NCI-H1092 treated with DMSO at 0.1 percent for 48 hours (cell line): ENCODE data around the gene TFF2.

Experiments used
- DNase-seq: peaks from one replicate; lab custom pipeline; 2025; lab: John Stamatoyannopoulos, UW

Gene TFF2, protein sequence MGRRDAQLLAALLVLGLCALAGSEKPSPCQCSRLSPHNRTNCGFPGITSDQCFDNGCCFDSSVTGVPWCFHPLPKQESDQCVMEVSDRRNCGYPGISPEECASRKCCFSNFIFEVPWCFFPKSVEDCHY

GRCh38 chr21:42350927-42351426, at the start of gene TFF2:
TSS of gene TFF2 (minus strand) at chr21:42350994. CDS start at chr21:42350957, 37 bp downstream.
- no peak for DNase-seq

GRCh38 chr21:42400525-42400924, 49.7 kb upstream of the TFF2 start:
- no peak for DNase-seq

GRCh38 chr21:42398436-42399028, 47.7 kb upstream of the TFF2 start:
- DNase-seq, result no peak

GRCh38 chr21:42397746-42398394, 47.1 kb upstream of the TFF2 start:
- no peak for DNase-seq

DNA sequence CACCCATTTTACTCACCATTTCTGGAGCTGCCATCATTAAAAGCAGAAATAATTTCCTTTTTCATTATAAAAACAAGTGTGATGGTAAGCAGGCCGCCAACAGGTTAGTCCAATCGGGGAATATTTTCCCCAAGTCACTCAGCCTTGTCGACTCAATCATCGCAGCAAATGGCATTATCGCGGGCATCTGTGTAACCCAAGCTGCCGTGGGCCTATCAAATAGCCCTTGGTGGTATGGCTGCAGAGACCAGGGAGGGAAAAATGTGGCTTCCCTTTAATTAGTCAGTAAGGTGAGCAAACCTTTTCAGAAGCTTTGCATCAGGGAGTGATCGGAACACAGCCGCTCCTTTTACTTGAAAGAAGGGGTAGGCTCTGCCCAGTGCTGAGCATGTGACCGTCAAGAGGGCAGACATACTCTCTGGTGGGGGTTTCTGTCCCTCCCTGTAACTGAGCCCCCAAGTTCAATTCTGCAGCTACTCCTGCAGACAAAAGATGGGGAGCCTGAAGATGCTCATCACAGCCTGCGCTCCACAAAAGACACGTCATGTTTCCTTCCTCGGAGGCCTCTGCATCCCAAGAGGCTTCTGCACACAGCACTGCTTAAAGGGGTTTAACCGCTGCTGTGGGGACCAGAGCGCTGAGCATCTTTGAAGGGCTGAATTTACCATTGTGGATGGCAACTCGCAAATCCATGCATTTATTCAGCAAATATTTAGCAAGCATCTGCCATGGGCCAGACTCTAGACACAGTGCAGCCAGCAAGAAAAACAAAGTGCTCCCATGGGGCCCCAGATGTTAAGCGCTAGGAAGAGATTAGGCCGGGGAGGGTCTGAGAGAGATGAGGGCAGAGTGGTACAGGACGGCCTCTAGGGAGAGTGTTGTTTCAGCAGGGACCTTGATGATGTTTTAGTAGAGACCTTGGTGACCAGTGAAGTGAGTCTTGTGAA, 46.3 kb upstream of the TFF2 start:
- DNase-seq, result no peak

DNA sequence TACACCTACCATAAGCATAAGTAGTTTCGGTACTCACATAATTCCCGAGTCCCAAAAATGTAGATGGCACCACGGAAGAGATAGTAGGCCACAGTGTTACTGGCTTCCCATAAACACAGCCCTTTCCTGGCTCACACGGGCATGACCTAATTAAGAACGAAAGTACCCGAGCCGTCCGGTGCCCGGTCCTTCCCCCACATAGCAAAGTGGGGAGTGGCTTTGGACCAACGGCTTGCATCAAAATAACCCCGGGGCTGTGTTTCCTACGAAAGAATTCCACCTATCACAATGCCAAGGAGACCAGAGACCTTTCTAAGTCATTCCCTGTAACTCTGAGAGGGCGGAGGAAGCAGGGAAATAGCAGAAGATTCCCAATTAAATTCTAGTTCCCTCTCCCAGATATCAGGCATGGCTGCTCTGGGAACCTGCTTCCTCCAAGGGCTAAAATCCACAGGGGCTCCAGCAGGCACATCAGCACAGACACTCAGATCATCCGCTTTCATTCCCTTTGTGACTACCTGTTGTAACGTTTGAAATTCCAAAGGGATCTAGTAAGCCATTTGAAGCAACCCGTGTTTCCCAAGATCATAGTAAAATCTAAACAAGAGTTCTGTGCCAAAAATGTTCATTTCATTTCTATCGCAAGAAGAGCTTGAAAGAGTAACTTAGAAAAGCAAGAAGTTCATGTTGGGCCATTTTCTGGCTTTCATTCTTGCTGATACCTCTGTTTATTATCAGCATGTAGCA, 45.3 kb upstream of the TFF2 start, which contains the start of gene TMPRSS3:
Gene TMPRSS3, minus strand, starts transcription at position 148 of the 747 bp plus-strand sequence. CDS start 635 bp downstream, outside the sequence.
- DNase-seq, result no peak

DNA sequence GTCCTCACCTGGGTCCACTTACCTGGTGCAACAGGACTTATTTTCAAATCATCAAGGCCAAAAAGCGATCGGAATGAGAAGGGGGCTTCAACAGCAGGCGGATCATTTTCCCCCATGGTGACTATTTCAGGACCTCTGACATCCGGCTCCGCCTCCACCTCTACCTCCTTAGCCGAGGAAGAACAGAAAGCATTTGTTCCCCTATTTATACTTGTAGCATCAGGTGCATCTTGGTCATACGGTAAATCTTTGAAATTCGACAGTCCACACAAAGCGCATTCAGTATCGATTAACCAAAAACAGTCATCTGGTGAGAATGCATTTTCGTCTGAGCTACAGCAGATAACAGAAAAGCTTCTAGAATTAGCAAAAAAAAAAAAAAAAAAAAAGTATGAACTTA, 44.5 kb upstream of the TFF2 start:
- no peak for DNase-seq

GRCh38 chr21:42393443-42393950, 42.7 kb upstream of the TFF2 start:
- no peak for DNase-seq

DNA sequence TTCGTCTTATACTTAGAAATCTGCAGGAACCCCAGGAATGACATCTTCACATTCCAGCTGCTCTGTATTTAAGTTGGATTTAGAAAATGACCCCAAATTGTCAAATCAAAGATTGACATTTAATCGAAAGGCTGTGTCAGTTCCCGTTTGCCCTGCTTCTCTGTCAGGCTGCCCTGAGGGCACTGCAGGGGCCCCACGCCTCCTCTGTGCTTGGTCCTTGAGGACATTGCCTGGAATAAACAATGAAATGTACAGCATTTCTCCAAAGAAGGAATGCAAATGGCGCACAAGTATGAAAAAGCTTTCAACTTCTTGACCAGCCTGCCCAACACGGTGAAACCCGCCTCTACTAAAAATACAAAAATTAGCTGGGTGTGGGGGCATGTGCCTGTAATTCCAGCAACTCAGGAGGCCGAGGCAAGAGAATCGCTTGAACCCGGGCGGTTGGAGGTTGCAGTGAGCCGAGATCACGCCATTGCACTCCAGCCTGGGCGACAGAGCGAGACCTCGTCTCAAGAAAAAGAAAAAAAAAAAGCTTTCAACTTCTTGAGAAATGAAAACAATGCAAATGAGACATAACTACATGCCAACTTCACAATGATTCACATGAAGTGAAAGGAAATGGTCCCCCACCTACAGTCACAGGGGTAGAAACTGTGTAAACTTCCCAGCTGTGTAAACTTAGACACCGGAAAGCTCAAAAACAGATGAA, 42.1 kb upstream of the TFF2 start:
- DNase-seq, result no peak

GRCh38 chr21:42391297-42391696, 40.5 kb upstream of the TFF2 start:
- DNase-seq, result no peak

DNA sequence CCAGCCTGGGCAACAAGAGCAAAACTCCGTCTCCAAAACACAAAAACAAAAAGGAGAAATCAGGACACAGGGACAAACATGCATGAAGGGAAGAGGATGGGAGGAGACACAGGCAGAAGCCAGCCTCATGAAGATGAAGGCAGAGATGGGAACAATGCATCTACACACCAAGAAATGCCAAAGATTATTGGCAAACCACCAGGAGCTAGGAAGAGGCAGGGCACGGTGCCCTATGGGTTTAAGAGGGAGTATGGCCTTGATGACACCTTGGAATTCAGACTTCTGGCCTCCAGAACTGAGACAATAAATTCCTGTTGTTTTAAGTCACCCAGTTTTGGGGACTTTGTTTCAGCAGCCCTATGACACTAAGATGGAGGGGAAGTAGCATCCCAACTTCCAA, 39.9 kb upstream of the TFF2 start:
- DNase-seq, result no peak

DNA sequence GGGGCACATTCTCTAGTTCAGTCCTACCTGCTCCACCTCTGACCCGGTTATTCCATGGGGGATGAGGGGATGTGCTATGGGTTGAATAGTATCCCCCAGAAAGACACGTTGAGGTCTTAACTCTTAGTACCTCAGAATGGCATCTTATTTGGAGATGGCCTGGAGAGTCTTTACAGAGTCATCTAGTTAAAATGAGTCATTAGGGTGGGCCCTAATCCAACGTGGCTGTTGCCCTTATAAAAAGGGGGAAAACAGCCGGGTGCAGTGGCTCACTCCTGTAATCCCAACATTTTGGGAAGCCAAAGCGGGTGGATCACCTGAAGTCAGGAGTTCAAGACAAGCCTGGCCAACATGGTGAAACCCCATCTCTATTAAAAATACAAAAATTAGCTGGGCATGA, 39.4 kb upstream of the TFF2 start:
- DNase-seq, result no peak

DNA sequence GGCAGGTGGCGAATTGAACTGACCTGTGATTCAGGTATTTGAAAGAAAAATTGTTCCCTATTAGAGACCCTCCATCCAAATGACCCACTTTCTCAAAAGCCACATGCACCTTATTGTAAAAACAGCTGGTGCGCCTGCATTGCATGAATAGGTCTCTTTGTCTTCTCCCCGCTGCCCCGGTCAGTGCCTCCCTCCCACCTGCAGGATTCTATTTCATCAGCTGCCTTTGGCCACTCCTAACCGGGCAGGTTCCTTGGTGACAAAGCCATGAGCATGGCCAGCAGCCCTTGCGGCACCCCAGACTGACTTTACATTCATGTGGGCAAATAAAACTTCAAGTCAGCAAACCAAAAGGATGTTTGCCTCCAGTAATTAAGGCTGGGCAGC, 38.6 kb upstream of the TFF2 start:
- DNase-seq, result peak; percentile 89

- peak; percentile 51 for DNase-seq
Measured at GRCh38 chr21:42388740-42389448, 38.1 kb upstream of the TFF2 start.

DNA sequence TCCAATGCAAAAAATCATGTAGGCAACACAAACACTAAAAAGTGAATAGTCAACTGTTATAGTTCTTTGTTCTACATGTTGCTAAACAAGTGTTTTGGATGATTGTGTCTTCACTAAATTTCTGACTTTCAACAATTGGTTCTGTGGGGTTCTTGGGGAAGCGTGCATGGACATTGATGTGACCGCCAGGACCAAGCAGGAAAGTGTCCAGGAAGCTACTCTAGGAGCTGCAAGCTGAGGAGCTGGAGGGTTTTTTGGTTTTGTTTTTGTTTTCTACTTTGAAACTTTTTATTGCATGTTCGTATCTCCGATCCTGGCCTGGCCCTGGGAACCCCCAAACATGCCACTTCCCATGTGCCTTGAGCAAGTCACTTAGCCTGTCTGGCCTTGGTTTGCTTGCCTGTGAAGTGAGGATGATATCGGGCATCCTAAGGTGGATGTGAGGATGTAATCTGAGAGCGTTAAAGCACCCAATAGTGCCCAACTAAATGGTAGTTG, 37.1 kb upstream of the TFF2 start:
- no peak for DNase-seq

DNA sequence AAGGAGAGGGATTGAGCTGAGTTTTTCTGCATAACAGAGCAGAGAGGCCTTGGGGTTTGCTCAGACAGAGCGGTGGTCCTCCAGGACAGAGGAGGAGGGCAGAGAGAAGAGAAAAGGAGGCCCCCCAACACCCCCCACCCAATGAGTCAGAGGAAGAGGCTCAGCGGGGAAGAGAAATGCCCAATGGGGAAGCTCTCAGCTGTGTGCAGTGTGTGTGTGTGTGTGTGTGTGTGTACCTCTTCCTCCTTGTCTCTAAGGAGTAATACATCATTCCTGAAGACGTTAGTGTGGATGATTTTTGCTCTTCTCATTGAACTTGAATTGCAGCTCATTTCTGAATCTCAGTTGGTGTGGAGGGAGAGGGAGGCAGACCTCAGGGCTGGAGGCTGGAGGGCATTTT, 36.4 kb upstream of the TFF2 start:
- DNase-seq, result no peak

- DNase-seq, result no peak
Measured at GRCh38 chr21:42386034-42386591, 35.3 kb upstream of the TFF2 start.

DNA sequence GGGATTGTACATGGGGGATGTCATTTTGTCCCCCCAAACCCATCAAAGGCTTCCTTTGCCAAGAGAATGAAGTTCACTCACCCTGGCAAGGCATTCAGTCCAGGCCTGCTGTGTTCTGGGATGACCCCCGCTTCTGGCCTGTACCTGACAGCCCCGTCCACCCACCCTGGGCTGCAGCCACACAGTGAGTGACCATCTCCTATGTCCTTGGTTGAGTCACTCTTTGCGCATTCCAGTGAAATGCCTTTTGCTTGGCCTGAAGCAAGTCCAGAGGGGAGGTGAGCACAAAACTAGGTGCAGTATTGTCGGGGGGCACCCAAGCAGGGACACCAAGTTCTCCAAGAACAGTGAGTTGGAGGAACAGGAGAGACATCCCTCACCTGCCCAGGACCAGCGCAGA, 34.8 kb upstream of the TFF2 start:
- DNase-seq, result no peak

GRCh38 chr21:42384989-42385388, 34.2 kb upstream of the TFF2 start:
- no peak for DNase-seq
